GM23248 (cell line): ENCODE measurements around the gene CADM1.

Source experiments
- EZH2 ChIP-seq: fragments of 200-600 bp; sonication (generic); IDR thresholded peaks from 2 replicates; pipeline ENCODE4 v1.6.1; 2018; ENCODE audit warnings: antibody characterized with exemption, mild to moderate bottlenecking; ENCODE audit not compliant: insufficient read depth, poor library complexity, severe bottlenecking
- EZH2phosphoT487 ChIP-seq: fragments of 200-600 bp; sonication (generic); IDR thresholded peaks from 2 replicates; pipeline ENCODE4 v1.6.1; 2018; ENCODE audit warnings: antibody characterized with exemption, moderate library complexity, mild to moderate bottlenecking, low read depth; ENCODE audit not compliant: insufficient read depth

DNA sequence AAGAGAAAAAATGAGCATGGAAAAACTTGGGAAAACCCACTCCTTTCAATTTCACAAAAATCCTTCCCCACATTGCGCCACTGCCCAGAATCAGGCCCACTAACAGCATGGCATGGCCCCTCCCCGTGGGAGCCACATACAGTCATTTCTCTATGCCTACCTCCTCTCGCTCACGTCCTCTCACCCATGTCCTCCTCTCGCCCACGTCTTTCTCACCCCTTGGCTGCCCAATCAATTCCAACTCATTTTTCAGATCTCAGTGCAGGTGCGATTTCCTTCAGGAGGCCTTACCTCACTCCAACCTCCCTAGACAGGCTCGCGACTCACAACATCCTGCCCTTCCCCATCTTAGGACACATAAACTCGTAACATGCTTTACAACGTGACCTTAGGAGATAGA is 229.2 kb downstream of the CADM1 start:
- no peak for TF ChIP-seq EZH2
- TF ChIP-seq EZH2phosphoT487 = no peak
